B cell (primary cell): ENCODE results near the gene EIF4G1.

Experiments used
- EZH2 ChIP-seq: IDR thresholded peaks from 2 replicates; pipeline ENCODE4 v1.6.1; 2012; ENCODE audit warnings: borderline replicate concordance, low read depth, mild to moderate bottlenecking, moderate library complexity, low read length; ENCODE audit not compliant: insufficient read depth, poor library complexity, severe bottlenecking
- TF ChIP-seq, protein P1 (sequence below): fragments of 200-600 bp; IDR thresholded peaks from one replicate; pipeline ENCODE4 v1.8.0; 2022; ENCODE audit warnings: antibody characterized with exemption, mild to moderate bottlenecking

DNA sequence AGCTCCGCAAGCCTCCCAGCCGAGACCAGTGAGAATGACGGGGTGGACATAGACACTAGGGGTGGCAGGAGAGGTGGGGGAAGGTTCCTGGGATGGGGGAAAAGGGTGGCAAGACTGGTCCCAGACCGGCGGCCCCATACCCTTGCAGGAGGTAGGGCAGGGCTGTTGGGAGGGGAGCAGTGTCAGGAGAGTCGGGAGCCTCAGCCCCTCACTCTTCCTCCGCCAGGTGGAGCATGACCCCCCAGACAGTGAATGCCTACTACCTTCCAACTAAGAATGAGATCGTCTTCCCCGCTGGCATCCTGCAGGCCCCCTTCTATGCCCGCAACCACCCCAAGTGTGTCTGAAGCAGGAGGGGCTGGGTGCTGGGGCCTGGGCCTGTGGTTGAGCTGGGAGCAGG lies 24.1 kb upstream of the EIF4G1 start:
- TF ChIP-seq, protein P1, sequence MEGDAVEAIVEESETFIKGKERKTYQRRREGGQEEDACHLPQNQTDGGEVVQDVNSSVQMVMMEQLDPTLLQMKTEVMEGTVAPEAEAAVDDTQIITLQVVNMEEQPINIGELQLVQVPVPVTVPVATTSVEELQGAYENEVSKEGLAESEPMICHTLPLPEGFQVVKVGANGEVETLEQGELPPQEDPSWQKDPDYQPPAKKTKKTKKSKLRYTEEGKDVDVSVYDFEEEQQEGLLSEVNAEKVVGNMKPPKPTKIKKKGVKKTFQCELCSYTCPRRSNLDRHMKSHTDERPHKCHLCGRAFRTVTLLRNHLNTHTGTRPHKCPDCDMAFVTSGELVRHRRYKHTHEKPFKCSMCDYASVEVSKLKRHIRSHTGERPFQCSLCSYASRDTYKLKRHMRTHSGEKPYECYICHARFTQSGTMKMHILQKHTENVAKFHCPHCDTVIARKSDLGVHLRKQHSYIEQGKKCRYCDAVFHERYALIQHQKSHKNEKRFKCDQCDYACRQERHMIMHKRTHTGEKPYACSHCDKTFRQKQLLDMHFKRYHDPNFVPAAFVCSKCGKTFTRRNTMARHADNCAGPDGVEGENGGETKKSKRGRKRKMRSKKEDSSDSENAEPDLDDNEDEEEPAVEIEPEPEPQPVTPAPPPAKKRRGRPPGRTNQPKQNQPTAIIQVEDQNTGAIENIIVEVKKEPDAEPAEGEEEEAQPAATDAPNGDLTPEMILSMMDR = no peak
- TF ChIP-seq EZH2 = no peak
